Head of caudate nucleus (tissue), 42 donors: ENCODE data around the gene ENDOV.

Experiments
- DNase-seq, 42 donors: peaks; one replicate each; pipeline versions ENCODE4 v3.0.0 to v3.0.0-alpha.2; 2020 to 2021; ENCODE audit warnings: mixed read lengths in 7 of 42
- intact Hi-C: fragments of 100-400 bp; cut with DNase I; formaldehyde crosslinking; loops from one replicate; pipeline ENCODE4 v1.15.0; 2022

The ENDOV gene

GRCh38 chr17:80443498-80443897, 28.5 kb downstream of the ENDOV start:
- DNase-seq, result no peak
- intact Hi-C loops, result no loop called here

- intact Hi-C loops, result no loop called here
- peak in 41 of 42 donors; percentile 31 to 87 (median 69) for DNase-seq
Measured at GRCh38 chr17:80443916-80444643, 29.1 kb downstream of the ENDOV start.

GRCh38 chr17:80444644-80444979, 29.6 kb downstream of the ENDOV start:
- no peak for DNase-seq
- intact Hi-C loops, result no loop called here

- peak in 31 of 42 donors; percentile 26 to 70 (median 48) for DNase-seq
- intact Hi-C loops, result no loop called here
Measured at GRCh38 chr17:80445007-80445725, 30.2 kb downstream of the ENDOV start.

GRCh38 chr17:80445726-80446110, 30.8 kb downstream of the ENDOV start:
- intact Hi-C loops, result no loop called here
- DNase-seq, result peak in 1 of 42 donors; percentile 12

- peak in 2 of 42 donors; percentile 31 to 52 for DNase-seq
- intact Hi-C loops, result no loop called here
Measured at GRCh38 chr17:80446645-80447405, 31.9 kb downstream of the ENDOV start.

GRCh38 chr17:80447790-80448189, 32.8 kb downstream of the ENDOV start:
- DNase-seq, result no peak
- intact Hi-C loops, result no loop called here

GRCh38 chr17:80449194-80449929, 34.4 kb downstream of the ENDOV start:
- no peak for DNase-seq
- intact Hi-C loops, result no loop called here

- intact Hi-C loops, result loop anchor here (10.0 kb wide), 2 partner anchors 95 to 325 kb away; partner anchors contain the start of gene RPTOR
- no peak for DNase-seq
Measured at GRCh38 chr17:80449930-80450576, 35.1 kb downstream of the ENDOV start.

- DNase-seq, result no peak
- intact Hi-C loops, result loop anchor here (10.0 kb wide), 2 partner anchors 94 to 324 kb away; partner anchors contain the start of gene RPTOR
Measured at GRCh38 chr17:80451104-80451775, 36.3 kb downstream of the ENDOV start.

- DNase-seq, result peak in 1 of 42 donors; percentile 39
- intact Hi-C loops, result loop anchor here (10.0 kb wide), 2 partner anchors 92 to 322 kb away; partner anchors contain the start of gene RPTOR
Measured at GRCh38 chr17:80452173-80452915, 37.4 kb downstream of the ENDOV start.

GRCh38 chr17:80453126-80453997, 38.4 kb downstream of the ENDOV start:
- intact Hi-C loops, result loop anchor here (10.0 kb wide), 2 partner anchors 91 to 321 kb away; partner anchors contain the start of gene RPTOR
- no peak for DNase-seq

- intact Hi-C loops, result loop anchor here (2.0 to 10.0 kb wide), 3 partner anchors 39 to 321 kb away; partner anchors contain the start of genes ENDOV and RPTOR
- DNase-seq, result no peak
Measured at GRCh38 chr17:80453998-80454556, 39.1 kb downstream of the ENDOV start.

GRCh38 chr17:80454557-80455335, 39.8 kb downstream of the ENDOV start:
- intact Hi-C loops, result loop anchor here (2.0 to 10.0 kb wide), 3 partner anchors 40 to 320 kb away; partner anchors contain the start of genes ENDOV and RPTOR
- DNase-seq, result peak; percentile 90 to 99 (median 97)

GRCh38 chr17:80455336-80455710, 40.4 kb downstream of the ENDOV start:
- intact Hi-C loops, result loop anchor here (2.0 to 10.0 kb wide), 3 partner anchors 41 to 319 kb away; partner anchors contain the start of genes ENDOV and RPTOR
- DNase-seq, result peak in 3 of 42 donors; percentile 26 to 44 (median 42)
